GM12891 (cell line): ENCODE measurements around the gene BRPF1.

Experiments
- POLR2A ChIP-seq: IDR thresholded peaks from 2 replicates; pipeline ENCODE4 v1.6.1; 2011; ENCODE audit warnings: low read depth, low read length, control low read depth
- TAF1 ChIP-seq: IDR thresholded peaks from 2 replicates; pipeline ENCODE4 v1.6.1; 2011; ENCODE audit warnings: low read depth, low read length, control low read depth

DNA sequence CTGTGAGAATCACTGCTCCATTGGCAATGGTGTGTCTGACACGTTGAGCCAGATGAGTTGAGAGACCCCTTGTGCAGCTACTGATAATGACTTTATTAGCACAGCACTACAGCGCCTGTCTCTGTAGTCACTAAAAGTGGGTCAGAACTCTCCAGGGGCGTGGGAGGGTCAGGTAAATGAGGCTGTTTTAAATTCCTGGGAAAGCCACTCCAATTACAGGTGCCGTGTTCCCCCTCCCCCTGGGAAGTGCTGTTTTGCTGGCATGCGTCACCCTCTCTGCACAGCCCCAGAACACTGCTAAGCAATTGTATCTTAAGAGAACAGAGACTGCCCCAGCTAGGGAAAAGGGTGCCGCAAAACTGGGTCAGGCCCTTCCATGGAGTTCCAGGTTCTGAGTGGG is 49.4 kb upstream of the BRPF1 start:
- no peak for TF ChIP-seq TAF1
- no peak for TF ChIP-seq POLR2A
